GM18873 (cell line): ENCODE measurements around the gene RALY.

Experiments
- ATAC-seq: cut with Tn5 transposase; IDR thresholded peaks from one replicate; pipeline ENCODE4 v1.9.1; 2021; ENCODE audit warnings: mild to moderate bottlenecking, moderate library complexity, moderate number of reproducible peaks; ENCODE audit not compliant: unreplicated experiment, low FRiP score

Gene RALY

GRCh38 chr20:33993576-33994221 lies at the start of gene RALY:
Gene RALY (plus strand): TSS chr20:33993911. CDS start chr20:34072075, 78,164 bp downstream.
- peak; percentile 21 for ATAC-seq

- no peak for ATAC-seq
Measured at GRCh38 chr20:33944914-33945313, 48.8 kb upstream of the RALY start.

DNA sequence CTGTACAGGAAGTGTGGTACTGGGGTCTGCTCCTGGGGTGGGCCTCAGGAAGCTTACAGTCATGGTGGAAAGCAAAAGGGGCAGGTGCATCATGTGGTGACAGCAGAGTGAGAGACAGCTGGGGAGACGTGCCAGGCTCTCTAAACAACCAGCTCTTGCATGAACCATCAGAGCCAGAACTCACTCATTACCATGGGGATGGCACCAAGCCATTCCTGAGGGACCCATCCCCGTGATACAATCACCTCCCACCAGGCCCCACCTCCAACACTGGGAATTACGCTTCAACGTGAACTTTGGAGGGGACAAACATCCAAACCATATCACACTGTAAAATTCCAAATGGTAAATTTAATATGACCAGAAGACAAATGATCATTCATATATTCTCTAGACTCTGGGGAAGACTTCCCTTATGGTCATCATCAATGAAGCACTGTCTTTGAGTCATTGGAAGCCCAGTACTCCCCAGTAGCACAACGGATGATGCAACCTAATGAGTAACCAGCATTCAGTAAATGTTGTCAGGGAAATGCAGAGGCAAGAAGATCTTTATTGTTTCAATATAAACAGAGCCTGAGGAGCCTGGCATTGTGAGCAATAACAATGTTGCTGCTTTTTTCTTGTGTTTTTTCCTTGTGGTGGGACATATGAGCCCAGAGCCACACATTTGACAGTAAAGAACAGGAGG lies 48.2 kb upstream of the RALY start:
- no peak for ATAC-seq

DNA sequence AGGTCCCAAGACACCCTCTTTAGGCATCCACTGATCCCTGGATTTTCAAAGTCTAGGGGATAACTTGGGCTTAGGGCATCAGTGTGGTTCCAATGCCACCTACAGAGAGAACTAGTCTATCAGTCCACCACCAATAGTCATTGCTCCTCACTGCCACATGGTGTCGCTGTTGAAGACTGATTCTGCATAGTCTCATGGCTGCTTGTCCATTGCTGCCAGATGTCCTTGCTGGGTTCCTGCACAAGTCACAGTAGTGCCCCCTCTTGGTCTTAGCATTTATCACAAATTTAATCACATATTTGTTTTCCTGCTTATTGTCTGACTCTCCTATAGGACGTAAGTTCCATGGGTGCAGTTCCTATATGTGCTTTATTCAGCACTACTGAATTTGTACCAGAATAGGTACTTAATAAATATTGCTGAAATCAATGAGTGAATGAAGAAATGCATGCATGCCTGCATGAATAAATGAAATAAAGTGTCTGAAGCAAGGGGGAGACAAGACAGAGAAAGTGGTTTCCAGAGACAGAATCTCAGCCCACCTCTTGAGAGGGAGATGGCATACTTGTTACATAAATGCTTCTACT lies 45.9 kb upstream of the RALY start:
- ATAC-seq, result no peak

- no peak for ATAC-seq
Measured at GRCh38 chr20:33948480-33948879, 45.2 kb upstream of the RALY start.

DNA sequence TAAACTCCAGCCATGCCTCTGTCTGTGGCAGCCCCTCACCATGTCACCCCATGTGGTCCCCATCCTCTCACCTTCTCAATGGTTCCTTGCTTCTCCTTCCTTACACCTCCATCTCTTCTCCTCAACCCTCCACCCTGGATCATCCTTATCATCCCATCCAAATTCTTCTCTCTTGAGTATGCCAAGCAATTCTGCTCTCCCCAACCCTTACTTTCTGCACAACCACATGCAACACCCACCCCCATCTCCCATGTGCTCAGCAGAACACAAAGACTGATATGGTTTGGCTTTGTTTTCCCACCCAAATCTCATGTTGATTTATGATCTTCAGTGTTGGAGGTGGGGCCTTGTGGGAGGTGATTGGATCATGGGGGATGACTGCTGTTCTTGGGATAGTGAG lies 42.5 kb upstream of the RALY start:
- no peak for ATAC-seq

- no peak for ATAC-seq
Measured at GRCh38 chr20:33954504-33954903, 39.2 kb upstream of the RALY start.

- ATAC-seq, result no peak
Measured at GRCh38 chr20:33963751-33964150, 30.0 kb upstream of the RALY start.

- ATAC-seq, result no peak
Measured at GRCh38 chr20:33964441-33964840, 29.3 kb upstream of the RALY start.

DNA sequence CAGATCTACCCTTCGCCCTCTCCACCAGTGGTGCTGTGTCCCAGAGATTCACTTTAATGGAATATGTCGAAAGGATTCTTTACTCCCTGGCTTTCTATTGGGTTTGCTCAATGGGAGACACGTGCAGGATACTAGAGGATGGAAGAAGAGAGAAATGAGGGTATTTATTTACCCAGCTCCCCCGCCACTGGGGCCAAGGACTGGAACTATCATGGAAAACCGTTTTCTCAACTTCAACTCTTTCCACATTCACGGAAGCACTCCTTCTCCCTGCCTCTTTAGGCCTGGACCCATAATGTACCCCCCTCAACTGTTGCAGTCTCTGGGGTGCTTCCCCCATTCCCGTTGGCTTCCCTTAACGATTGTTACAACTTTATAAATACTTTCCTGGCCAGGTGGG lies 26.6 kb upstream of the RALY start:
- ATAC-seq, result no peak

DNA sequence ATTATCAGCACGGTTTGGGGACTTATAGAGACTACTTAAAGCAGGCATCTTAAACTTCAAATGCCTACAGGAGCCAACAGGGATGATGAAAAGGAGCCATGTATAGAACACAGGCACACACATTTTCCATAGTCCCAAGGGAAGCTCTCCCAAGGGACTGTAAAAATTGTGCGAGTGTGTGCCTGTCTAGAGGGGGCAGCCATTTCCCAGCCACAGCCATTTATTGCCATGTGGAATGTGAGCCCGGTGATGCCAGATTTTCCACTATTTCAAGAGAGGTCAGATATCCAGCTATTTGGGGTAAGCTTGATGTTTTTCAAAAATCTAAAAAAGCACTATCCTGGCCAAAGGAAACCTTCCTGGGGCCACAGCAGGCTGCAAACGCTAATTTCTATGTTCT lies 24.1 kb upstream of the RALY start:
- no peak for ATAC-seq

DNA sequence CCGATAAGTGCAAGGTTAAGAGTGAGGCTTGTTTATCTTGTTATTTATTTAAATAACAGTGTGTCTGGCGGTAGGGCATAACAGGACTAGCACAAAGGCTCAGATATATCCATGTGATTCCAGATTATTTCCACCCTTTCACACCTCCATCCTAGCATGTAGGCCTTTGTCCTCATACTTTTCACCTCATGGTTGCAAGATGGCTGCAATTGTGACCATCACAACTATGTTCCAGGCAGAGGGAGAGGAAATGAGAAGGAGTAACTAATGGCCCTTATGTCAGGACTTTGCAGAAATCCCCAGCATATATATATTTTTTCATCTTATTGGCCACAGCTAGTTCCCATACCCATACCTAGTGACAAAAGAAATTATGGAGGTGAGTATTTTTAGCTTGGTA lies 23.5 kb upstream of the RALY start:
- ATAC-seq, result no peak

DNA sequence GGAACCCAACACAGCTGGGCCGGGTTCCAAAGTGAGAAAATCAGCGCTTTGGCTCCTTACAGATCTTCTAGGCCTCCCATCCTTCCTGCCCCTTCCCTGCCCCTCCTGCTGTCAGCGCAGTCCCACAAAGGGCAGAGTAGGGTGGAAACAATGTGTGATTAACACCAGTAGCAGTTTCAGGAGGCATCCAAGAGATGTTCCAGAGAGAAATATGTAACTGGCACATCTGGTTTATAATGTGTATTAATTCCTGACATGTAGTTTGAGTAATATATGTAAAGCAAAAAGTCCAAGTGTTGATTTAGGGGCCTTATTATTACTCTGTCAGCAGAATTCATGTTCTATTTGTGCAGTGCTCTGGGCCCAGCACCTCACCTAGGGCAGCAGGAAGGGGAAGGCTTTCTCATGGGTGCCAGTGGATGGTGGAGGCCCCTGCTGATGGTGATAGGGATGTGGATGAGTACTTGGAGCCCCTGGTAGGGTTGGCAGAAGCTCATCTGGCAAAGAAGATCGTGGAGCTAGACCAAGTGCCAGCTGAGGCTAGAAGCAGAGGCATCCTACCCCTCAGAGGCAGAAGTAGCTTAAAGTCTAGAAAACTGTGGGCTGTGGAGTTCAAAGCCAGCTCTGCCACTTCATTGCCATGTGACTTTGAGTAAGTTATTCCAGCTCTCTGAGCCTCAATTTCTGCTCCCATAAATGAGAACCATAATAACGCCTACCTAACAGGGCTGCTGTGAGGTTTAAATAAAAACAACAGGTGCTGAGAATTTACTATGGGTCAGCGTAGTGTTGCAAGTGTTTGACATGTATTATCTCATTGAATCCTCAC lies 22.4 kb upstream of the RALY start:
- ATAC-seq, result no peak

GRCh38 chr20:33976959-33977358 lies 16.8 kb upstream of the RALY start:
- ATAC-seq, result no peak

DNA sequence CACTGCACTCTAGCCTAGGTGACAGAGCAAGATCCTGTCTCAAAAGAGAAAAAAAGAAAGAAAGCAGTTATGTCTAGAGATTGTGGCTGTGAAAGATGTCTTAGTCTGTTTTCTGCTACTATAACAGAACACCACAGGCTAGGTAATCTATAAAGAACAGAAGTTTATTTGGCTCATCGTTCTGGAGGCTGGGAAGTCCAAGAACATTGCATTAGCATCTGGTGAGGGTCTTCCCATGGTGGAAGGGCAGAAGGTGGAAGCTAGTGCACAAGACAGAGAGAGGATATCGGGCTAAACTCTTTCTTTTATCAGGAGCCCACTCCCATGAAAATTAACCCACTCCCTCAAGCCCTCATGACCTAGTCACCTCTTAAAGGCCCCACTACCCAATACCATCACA lies 16.2 kb upstream of the RALY start:
- ATAC-seq, result no peak

DNA sequence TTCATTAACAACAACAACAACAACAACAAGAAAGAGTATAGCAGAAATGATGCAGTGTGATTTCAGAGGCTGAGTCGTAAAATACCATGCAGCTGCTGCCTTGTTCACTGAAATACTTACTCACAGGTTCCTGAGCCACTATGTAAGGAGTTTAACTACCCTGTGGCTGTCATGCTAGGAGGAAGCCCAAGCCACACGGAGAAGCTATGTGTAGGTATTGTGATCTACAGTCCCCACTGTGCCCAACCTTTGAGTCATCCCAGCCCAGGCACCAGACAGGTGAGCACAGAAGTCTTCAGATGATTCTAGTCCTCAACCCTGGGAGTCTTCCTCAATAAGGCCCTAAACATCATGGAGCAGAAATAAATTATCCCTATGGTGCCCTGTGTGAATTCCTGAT lies 14.6 kb upstream of the RALY start:
- ATAC-seq, result no peak

DNA sequence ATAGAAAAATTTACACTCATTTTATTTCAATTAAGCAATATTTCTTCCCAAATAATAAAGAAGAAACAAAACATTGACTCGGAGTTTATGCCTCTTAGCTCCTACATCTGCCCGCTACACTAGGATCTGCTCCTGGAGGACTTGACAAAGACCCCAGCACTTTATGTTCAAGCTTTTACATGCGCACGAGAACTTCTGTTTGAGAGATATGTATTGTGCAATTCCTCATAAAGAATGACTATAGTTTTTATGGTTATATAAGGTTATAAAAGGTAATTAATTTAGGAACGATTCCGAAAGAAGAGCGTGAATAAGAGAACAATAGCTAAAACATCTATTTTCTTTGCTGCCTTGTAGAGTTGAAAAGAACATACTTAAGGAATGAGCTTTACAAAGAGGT lies 12.4 kb upstream of the RALY start:
- no peak for ATAC-seq

- no peak for ATAC-seq
Measured at GRCh38 chr20:33981964-33982363, 11.7 kb upstream of the RALY start.

GRCh38 chr20:33983371-33983770 lies 10.3 kb upstream of the RALY start:
- no peak for ATAC-seq

GRCh38 chr20:33984182-33984719 lies 9.5 kb upstream of the RALY start:
- ATAC-seq, result no peak

DNA sequence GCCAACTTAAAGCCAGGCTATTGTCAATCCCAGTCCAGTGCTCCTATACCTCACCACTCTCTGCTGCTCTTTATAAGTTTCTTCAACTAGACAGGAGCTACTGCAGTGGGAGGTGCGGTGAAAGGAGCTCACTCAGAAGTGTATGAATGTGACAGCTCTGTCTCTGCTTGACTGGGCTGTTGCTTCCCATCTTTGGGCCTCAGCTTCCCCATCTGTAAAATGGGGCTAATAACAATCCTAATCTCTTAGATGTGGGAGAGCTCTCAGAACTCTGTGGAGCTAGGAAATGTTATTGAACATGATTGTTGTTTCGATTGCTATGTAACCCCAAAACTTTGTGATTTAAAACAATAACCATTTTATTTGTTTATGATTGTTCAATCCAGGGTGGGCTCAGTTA lies 8.4 kb upstream of the RALY start:
- no peak for ATAC-seq
